ENCODE measurements around the gene NTMT2. TPM values are rescaled to one million over a fixed set of nuclear protein-coding genes. Genes with fewer than 3 reads are reported as not detected.

NTMT2 gene
- total RNA-seq, 1 donor from 2014 or later: not detected

DNA sequence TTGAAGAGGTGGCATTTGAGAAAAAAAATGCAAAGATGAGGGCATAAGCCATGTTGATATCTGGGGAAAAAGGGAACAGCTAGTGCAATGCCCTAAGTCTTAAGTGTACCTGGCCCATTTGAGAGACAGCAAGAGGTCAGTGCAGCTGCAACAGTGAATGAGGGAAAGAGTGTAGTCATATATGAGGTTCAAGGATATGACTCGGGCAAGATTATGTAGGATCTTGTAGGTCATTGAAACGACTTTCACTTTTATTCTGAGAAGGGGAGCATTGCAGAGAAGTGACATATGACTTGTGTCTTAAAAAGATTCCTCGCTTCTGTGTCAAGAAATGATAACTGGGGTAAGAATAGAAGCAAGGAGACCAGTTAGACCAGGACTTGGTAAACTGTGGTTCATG is 31.0 kb downstream of the NTMT2 start:
- Mint-ChIP-seq H3K9me3 (ENCODE audit: unreplicated experiment) (peaks cover 3% of the 10 kb centered on the region), H3K4me1 (ENCODE audit: low read depth, unreplicated experiment) (no peaks in the 10 kb centered on the region), H3K27me3 (ENCODE audit: low read depth, unreplicated experiment) (no peaks in the 10 kb centered on the region), H3K27ac (ENCODE audit: unreplicated experiment) (no peak overlapping the region), H3K4me3 (ENCODE audit: unreplicated experiment) (no peak overlapping the region), H3K36me3 (ENCODE audit: low read depth, unreplicated experiment) (no peaks in the 10 kb centered on the region)
- no peak for DNase-seq (ENCODE audit: low read depth)
- TF ChIP-seq EZH2 (IDR thresholded peaks at IDR 0.05; ENCODE audit: insufficient read depth, low read length): no peak
- TF ChIP-seq, protein P1, sequence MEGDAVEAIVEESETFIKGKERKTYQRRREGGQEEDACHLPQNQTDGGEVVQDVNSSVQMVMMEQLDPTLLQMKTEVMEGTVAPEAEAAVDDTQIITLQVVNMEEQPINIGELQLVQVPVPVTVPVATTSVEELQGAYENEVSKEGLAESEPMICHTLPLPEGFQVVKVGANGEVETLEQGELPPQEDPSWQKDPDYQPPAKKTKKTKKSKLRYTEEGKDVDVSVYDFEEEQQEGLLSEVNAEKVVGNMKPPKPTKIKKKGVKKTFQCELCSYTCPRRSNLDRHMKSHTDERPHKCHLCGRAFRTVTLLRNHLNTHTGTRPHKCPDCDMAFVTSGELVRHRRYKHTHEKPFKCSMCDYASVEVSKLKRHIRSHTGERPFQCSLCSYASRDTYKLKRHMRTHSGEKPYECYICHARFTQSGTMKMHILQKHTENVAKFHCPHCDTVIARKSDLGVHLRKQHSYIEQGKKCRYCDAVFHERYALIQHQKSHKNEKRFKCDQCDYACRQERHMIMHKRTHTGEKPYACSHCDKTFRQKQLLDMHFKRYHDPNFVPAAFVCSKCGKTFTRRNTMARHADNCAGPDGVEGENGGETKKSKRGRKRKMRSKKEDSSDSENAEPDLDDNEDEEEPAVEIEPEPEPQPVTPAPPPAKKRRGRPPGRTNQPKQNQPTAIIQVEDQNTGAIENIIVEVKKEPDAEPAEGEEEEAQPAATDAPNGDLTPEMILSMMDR (IDR thresholded peaks at IDR 0.05; ENCODE audit: insufficient read depth, low read depth, low read length): no peak
- Histone ChIP-seq H3K36me3 (ENCODE audit: insufficient read depth, low read length) (no peaks in the 10 kb centered on the region), H4K20me1 (ENCODE audit: insufficient read depth, low read length) (no peaks in the 10 kb centered on the region), H3K79me2 (ENCODE audit: insufficient read depth, low read length) (no peaks in the 10 kb centered on the region), H3K4me1 (ENCODE audit: insufficient read depth, low read length) (no peaks in the 10 kb centered on the region), H3K4me3 (ENCODE audit: insufficient read depth, low read depth, low read length) (no peak overlapping the region), H3K27ac (ENCODE audit: low read depth, low read length) (no peak overlapping the region), H2AFZ (ENCODE audit: low read depth, low read length) (no peak overlapping the region), H3K4me2 (ENCODE audit: low read length) (no peak overlapping the region), H3K27me3 (ENCODE audit: insufficient read depth, low read length) (no peaks in the 10 kb centered on the region), H3K9ac (ENCODE audit: low read length) (no peak overlapping the region), H3K9me3 (ENCODE audit: insufficient read depth, low read depth, low read length) (no peaks in the 10 kb centered on the region)
- no peak for FAIRE-seq

DNA sequence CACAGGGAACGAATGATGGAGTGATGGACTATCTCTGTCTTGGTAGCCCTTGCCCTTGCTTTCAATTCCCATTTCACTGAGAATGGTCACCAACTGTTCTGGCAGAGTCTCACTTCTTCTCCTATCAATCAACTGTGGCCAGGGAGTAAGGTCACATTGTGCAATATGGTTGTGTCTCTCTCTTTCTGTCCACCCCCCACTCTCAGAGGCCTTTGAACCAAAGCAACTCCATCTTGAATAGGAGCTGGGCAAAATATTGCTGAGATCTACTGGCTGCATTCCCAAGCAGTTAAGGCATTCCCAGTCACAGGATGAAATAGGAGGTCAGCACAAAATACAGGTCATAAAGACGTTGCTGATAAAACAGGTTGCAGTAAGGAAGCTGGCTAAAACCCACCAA is 36.7 kb downstream of the NTMT2 start:
- Mint-ChIP-seq H3K4me1 (ENCODE audit: low read depth, unreplicated experiment) (no peaks in the 10 kb centered on the region), H3K27ac (ENCODE audit: unreplicated experiment) (no peak overlapping the region), H3K36me3 (ENCODE audit: low read depth, unreplicated experiment) (no peaks in the 10 kb centered on the region), H3K27me3 (ENCODE audit: low read depth, unreplicated experiment) (no peaks in the 10 kb centered on the region), H3K9me3 (ENCODE audit: unreplicated experiment) (peaks cover 10% of the 10 kb centered on the region), H3K4me3 (ENCODE audit: unreplicated experiment) (no peak overlapping the region)
- Histone ChIP-seq H2AFZ (ENCODE audit: low read depth, low read length) (no peak overlapping the region), H3K4me1 (ENCODE audit: insufficient read depth, low read length) (no peaks in the 10 kb centered on the region), H3K27me3 (ENCODE audit: insufficient read depth, low read length) (no peaks in the 10 kb centered on the region), H3K36me3 (ENCODE audit: insufficient read depth, low read length) (no peaks in the 10 kb centered on the region), H3K27ac (ENCODE audit: low read depth, low read length) (no peak overlapping the region), H3K79me2 (ENCODE audit: insufficient read depth, low read length) (no peaks in the 10 kb centered on the region), H3K4me3 (ENCODE audit: insufficient read depth, low read depth, low read length) (no peak overlapping the region), H3K4me2 (ENCODE audit: low read length) (no peak overlapping the region), H3K9ac (ENCODE audit: low read length) (no peak overlapping the region), H3K9me3 (ENCODE audit: insufficient read depth, low read depth, low read length) (no peaks in the 10 kb centered on the region), H4K20me1 (ENCODE audit: insufficient read depth, low read length) (no peaks in the 10 kb centered on the region)
- TF ChIP-seq, protein P1 (IDR thresholded peaks at IDR 0.05; ENCODE audit: insufficient read depth, low read depth, low read length): no peak
- TF ChIP-seq EZH2 (IDR thresholded peaks at IDR 0.05; ENCODE audit: insufficient read depth, low read length): no peak
- DNase-seq (ENCODE audit: low read depth) (no peak), FAIRE-seq (no peak)

DNA sequence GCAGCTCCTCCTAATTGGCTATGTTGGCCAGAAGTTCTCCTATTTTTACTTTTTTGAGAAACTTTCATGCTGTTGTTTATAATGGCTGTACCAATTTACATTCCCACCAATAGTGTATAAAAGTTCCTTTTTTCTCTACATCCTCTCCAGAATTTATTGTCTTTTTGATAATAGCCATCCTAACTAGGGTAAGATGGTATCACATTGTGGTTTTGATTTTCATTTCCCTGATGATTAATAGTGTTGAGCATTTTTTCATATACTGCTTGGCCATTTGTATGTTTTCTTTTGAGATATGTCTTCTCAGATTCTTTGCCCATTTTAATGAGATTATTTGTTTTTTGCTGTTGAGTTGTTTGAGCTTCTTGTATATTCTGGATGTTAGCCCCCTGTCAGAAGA is 46.8 kb downstream of the NTMT2 start:
- Mint-ChIP-seq H3K27ac (ENCODE audit: unreplicated experiment) (no peak overlapping the region), H3K9me3 (ENCODE audit: unreplicated experiment) (peaks cover 10% of the 10 kb centered on the region), H3K27me3 (ENCODE audit: low read depth, unreplicated experiment) (no peaks in the 10 kb centered on the region), H3K4me3 (ENCODE audit: unreplicated experiment) (no peak overlapping the region), H3K4me1 (ENCODE audit: low read depth, unreplicated experiment) (no peaks in the 10 kb centered on the region), H3K36me3 (ENCODE audit: low read depth, unreplicated experiment) (no peaks in the 10 kb centered on the region)
- Histone ChIP-seq H2AFZ (ENCODE audit: low read depth, low read length) (no peak overlapping the region), H3K9ac (ENCODE audit: low read length) (no peak overlapping the region), H3K4me3 (ENCODE audit: insufficient read depth, low read depth, low read length) (no peak overlapping the region), H3K27me3 (ENCODE audit: insufficient read depth, low read length) (no peaks in the 10 kb centered on the region), H3K4me2 (ENCODE audit: low read length) (no peak overlapping the region), H3K36me3 (ENCODE audit: insufficient read depth, low read length) (no peaks in the 10 kb centered on the region), H4K20me1 (ENCODE audit: insufficient read depth, low read length) (no peaks in the 10 kb centered on the region), H3K4me1 (ENCODE audit: insufficient read depth, low read length) (no peaks in the 10 kb centered on the region), H3K79me2 (ENCODE audit: insufficient read depth, low read length) (no peaks in the 10 kb centered on the region), H3K9me3 (ENCODE audit: insufficient read depth, low read depth, low read length) (no peaks in the 10 kb centered on the region), H3K27ac (ENCODE audit: low read depth, low read length) (no peak overlapping the region)
- DNase-seq (ENCODE audit: low read depth) (peak; percentile 25), FAIRE-seq (peak; percentile 55)
- TF ChIP-seq, protein P1 (IDR thresholded peaks at IDR 0.05; ENCODE audit: insufficient read depth, low read depth, low read length): no peak
- no peak for TF ChIP-seq EZH2 (IDR thresholded peaks at IDR 0.05; ENCODE audit: insufficient read depth, low read length)
